Left colon (tissue), 2 donors: ENCODE measurements around the gene PTPRO. TPM values are rescaled to one million over a fixed set of nuclear protein-coding genes. Genes with fewer than 3 reads are reported as not detected.
A peak's percentile ranks its signal among the peaks of the same experiment; 100 is the strongest.

Experiments
- ATAC-seq: fragments of 200-7000 bp; cut with Tn5 transposase; one replicate; pipeline ENCODE4 v1.9.1; 2020; ENCODE audit warnings: mild to moderate bottlenecking, moderate library complexity
- DNase-seq, 2 donors: peaks; one replicate each; pipeline ENCODE4 v3.0.0-alpha.2; 2020
- intact Hi-C, 2 donors: fragments of 100-400 bp; cut with DNase I in 1 of 2; cut with micrococcal nuclease in 1 of 2; formaldehyde crosslinking; loops; one replicate each; pipeline versions ENCODE4 v1.11.2 to v1.14.0; 2022; cut with DNase I, micrococcal nuclease
- total RNA-seq, 2 donors: library from RNA; stranded (reverse); fragmentation: NEBNext Ultra II Directional; extraction: Animal tissue kit (Norgen Biotek cat#: 25700); gene quantifications; one replicate each; pipeline ENCODE4 v1.2.1, GENCODE V29; 2021
- donor health status: DM: no; HTN: no; CAD: no.
- donor health status: DM: yes; HTN: yes; CAD: no.

PTPRO gene
- total RNA-seq, 2 donors from 2014 or later = 15.7 to 21.9 TPM

- DNase-seq = no peak
- intact Hi-C loops = no loop called here
- ATAC-seq = no peak
These were observed 216.6 kb downstream of the PTPRO start for GRCh38 chr12:15538881-15539280.

- ATAC-seq = peak; percentile 4
- intact Hi-C loops = no loop called here
These were observed 217.7 kb downstream of the PTPRO start for GRCh38 chr12:15540005-15540404.

GRCh38 chr12:15540469-15540872 lies 218.2 kb downstream of the PTPRO start:
- ATAC-seq = no peak
- intact Hi-C loops = no loop called here
- DNase-seq = no peak

More at GRCh38 chr12:15540005-15540404, 217.7 kb downstream of the PTPRO start:
- DNase-seq = no peak

GRCh38 chr12:15541996-15542631 lies 219.8 kb downstream of the PTPRO start:
- intact Hi-C loops = no loop called here
- ATAC-seq (no peak), DNase-seq (no peak)

GRCh38 chr12:15543347-15543746 lies 221.0 kb downstream of the PTPRO start:
- ATAC-seq (no peak), DNase-seq (no peak)
- intact Hi-C loops = no loop called here

- intact Hi-C loops = no loop called here
- ATAC-seq = peak; percentile 40
- no peak for DNase-seq
These were observed 222.3 kb downstream of the PTPRO start for GRCh38 chr12:15544589-15544988.

- no peak for DNase-seq
- intact Hi-C loops = no loop called here
- no peak for ATAC-seq
These were observed 223.0 kb downstream of the PTPRO start for GRCh38 chr12:15545334-15545733.

- ATAC-seq (peak; percentile 53), DNase-seq (no peak)
- intact Hi-C loops = no loop called here
These were observed 223.9 kb downstream of the PTPRO start for GRCh38 chr12:15546102-15546701.

GRCh38 chr12:15547063-15547462 lies 224.8 kb downstream of the PTPRO start:
- ATAC-seq (peak; percentile 25), DNase-seq (no peak)
- intact Hi-C loops = no loop called here

GRCh38 chr12:15547691-15548090 lies 225.4 kb downstream of the PTPRO start:
- ATAC-seq (peak; percentile 31), DNase-seq (no peak)
- intact Hi-C loops = no loop called here

GRCh38 chr12:15550793-15551192 lies 228.5 kb downstream of the PTPRO start:
- DNase-seq = no peak
- no peak for ATAC-seq
- intact Hi-C loops = no loop called here

- intact Hi-C loops = no loop called here
- ATAC-seq = no peak
- no peak for DNase-seq
These were observed 233.1 kb downstream of the PTPRO start for GRCh38 chr12:15555446-15555845.

- DNase-seq (no peak), ATAC-seq (no peak)
- intact Hi-C loops = no loop called here
These were observed 234.2 kb downstream of the PTPRO start for GRCh38 chr12:15556411-15557102.

- intact Hi-C loops = no loop called here
- ATAC-seq (no peak), DNase-seq (no peak)
These were observed 236.7 kb downstream of the PTPRO start for GRCh38 chr12:15558915-15559528.

- ATAC-seq (no peak), DNase-seq (no peak)
- intact Hi-C loops = no loop called here
These were observed 239.1 kb downstream of the PTPRO start for GRCh38 chr12:15561396-15561795.

GRCh38 chr12:15562263-15562662 lies 240.0 kb downstream of the PTPRO start:
- DNase-seq = no peak
- ATAC-seq = no peak
- intact Hi-C loops = no loop called here

- DNase-seq = no peak
- intact Hi-C loops = no loop called here
- peak; percentile 90 for ATAC-seq
These were observed 241.4 kb downstream of the PTPRO start for GRCh38 chr12:15563663-15564062.

- intact Hi-C loops = no loop called here
- no peak for DNase-seq
- ATAC-seq = no peak
These were observed 252.0 kb downstream of the PTPRO start for GRCh38 chr12:15574353-15574752.

- DNase-seq (no peak), ATAC-seq (peak; percentile 65)
- intact Hi-C loops = no loop called here
These were observed 253.6 kb downstream of the PTPRO start for GRCh38 chr12:15575671-15576541.
